Peyer's patch (tissue), 4 donors: ENCODE measurements around the gene ETFBKMT.

Source experiments
- POLR2A ChIP-seq, 2 donors: fragments of 450-650 bp; IDR thresholded peaks; one replicate each; pipeline ENCODE4 v1.5.1; 2017; ENCODE audit warnings: antibody characterized with exemption in 2 of 2, mild to moderate bottlenecking in 2 of 2, moderate library complexity in 2 of 2
- TF ChIP-seq, protein P1 (sequence below), 6 experiments: fragments of 450-650 bp in 4 of 6; fragments of 200-600 bp in 2 of 6; sonication (generic) in 1 of 6; IDR thresholded peaks; one replicate each; pipeline ENCODE4 v1.5.1; 2017 to 2019; ENCODE audit warnings: antibody characterized with exemption in 6 of 6, mild to moderate bottlenecking in 3 of 6, moderate library complexity in 1 of 6

DNA sequence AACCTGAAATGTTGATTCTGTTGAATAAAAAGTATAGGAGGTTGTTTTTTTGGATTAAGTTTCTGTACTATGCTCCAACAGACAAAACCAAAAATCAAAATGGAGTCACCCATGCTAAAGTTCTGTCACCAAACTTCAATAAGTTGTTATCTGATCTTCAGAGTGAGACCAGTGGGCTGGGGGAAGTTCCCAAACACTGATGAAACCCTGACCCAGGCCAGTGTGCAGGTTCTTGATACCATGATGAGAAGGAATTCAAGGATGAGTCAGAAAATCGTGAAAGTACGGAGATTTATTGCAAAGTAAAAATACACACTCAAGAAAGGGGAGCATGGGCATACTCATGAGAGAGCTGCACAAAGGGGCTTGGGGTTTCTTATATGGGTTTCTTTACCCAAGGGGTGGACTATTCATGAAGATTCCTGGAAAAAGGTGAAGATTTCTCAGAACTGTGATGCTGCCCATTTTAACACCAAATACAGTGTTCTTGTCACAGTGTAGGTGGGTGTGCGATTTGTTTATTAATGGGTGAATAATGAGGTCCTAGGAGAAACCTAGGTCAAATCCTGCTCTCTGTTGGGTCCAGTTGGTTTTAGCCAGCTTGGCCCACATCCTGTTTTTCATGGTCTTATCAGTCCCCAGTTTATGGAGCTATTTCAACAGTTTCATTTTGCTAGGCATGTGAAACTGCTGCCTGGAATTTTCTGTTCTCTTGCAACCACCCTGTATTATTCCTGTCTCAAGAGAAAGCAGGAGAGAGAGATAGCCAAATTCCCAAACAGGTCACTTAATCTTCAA lies 41.1 kb upstream of the ETFBKMT start:
- TF ChIP-seq, protein P1, sequence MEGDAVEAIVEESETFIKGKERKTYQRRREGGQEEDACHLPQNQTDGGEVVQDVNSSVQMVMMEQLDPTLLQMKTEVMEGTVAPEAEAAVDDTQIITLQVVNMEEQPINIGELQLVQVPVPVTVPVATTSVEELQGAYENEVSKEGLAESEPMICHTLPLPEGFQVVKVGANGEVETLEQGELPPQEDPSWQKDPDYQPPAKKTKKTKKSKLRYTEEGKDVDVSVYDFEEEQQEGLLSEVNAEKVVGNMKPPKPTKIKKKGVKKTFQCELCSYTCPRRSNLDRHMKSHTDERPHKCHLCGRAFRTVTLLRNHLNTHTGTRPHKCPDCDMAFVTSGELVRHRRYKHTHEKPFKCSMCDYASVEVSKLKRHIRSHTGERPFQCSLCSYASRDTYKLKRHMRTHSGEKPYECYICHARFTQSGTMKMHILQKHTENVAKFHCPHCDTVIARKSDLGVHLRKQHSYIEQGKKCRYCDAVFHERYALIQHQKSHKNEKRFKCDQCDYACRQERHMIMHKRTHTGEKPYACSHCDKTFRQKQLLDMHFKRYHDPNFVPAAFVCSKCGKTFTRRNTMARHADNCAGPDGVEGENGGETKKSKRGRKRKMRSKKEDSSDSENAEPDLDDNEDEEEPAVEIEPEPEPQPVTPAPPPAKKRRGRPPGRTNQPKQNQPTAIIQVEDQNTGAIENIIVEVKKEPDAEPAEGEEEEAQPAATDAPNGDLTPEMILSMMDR (IDR thresholded peaks at IDR 0.05): no peak
- no peak for TF ChIP-seq POLR2A (IDR thresholded peaks at IDR 0.05)
